HG02973 (cell line): ENCODE measurements around the gene CPT1B.
"Not testable (repeated sequence)": the region's sequence is repeated elsewhere in the genome, so short reads cannot be mapped to it uniquely, and the experiment has no call there.

ENCODE experiments used
- ATAC-seq: cut with Tn5 transposase; IDR thresholded peaks from one replicate; pipeline ENCODE4 v1.9.1; 2021; ENCODE audit warnings: moderate library complexity; ENCODE audit not compliant: unreplicated experiment

Gene CPT1B

GRCh38 chr22:50547263-50547985 is 30.8 kb downstream of the CPT1B start:
- ATAC-seq: no peak

GRCh38 chr22:50546326-50547262 is 31.6 kb downstream of the CPT1B start:
- no peak for ATAC-seq

GRCh38 chr22:50545522-50546325 is 32.5 kb downstream of the CPT1B start, which contains the start of gene KLHDC7B:
TSS of gene KLHDC7B (plus strand) at chr22:50545899. CDS start at chr22:50546244, 345 bp downstream.
- ATAC-seq: no peak

GRCh38 chr22:50544746-50545253 is 33.4 kb downstream of the CPT1B start:
- ATAC-seq: no peak

GRCh38 chr22:50544078-50544745 is 34.0 kb downstream of the CPT1B start:
- ATAC-seq: no peak

- peak; percentile 26 for ATAC-seq
These were observed 35.8 kb downstream of the CPT1B start for GRCh38 chr22:50542416-50542927.

GRCh38 chr22:50541667-50542026 is 36.6 kb downstream of the CPT1B start:
- ATAC-seq: not testable (repeated sequence)

GRCh38 chr22:50540381-50540780 is 37.8 kb downstream of the CPT1B start:
- ATAC-seq: no peak

- no peak for ATAC-seq
These were observed 40.5 kb downstream of the CPT1B start for GRCh38 chr22:50537765-50538164.

- no peak for ATAC-seq
These were observed 42.0 kb downstream of the CPT1B start for GRCh38 chr22:50536226-50536625.

- ATAC-seq: no peak
These were observed 43.1 kb downstream of the CPT1B start for GRCh38 chr22:50535113-50535512.

- ATAC-seq: not testable (repeated sequence)
These were observed 44.1 kb downstream of the CPT1B start for GRCh38 chr22:50533856-50534711.

GRCh38 chr22:50532824-50533796 is 45.1 kb downstream of the CPT1B start:
- no peak for ATAC-seq

- no peak for ATAC-seq
These were observed 46.1 kb downstream of the CPT1B start for GRCh38 chr22:50531962-50532674.

GRCh38 chr22:50531546-50531961 is 46.7 kb downstream of the CPT1B start:
- ATAC-seq: no peak

- peak; percentile 19 for ATAC-seq
These were observed 47.2 kb downstream of the CPT1B start for GRCh38 chr22:50530877-50531545.

GRCh38 chr22:50530580-50530876 is 47.7 kb downstream of the CPT1B start:
- ATAC-seq: no peak
